Tibial artery (tissue), 4 donors: ENCODE measurements around the gene RNF220.

Experiments used
- DNase-seq, 2 donors: peaks; one replicate each; pipeline ENCODE4 v3.0.0-alpha.2; 2019
- H3K27ac ChIP-seq, 2 donors: fragments of 200-600 bp; sonication (generic) in 1 of 2; 1 replicate in 1 of 2; 2 replicates in 1 of 2; pipeline ENCODE4 v1.5.1; 2018 to 2019; ENCODE audit warnings: mild to moderate bottlenecking in 1 of 2
- H3K27me3 ChIP-seq, 2 donors: fragments of 200-600 bp; sonication (generic) in 1 of 2; one replicate each; pipeline versions ENCODE4 v1.5.1 to v1.6.0; 2016 to 2019
- H3K36me3 ChIP-seq, 3 donors: fragments of 200-600 bp; sonication (generic) in 2 of 3; one replicate each; pipeline ENCODE4 v1.5.1; 2016 to 2019; ENCODE audit warnings: mild to moderate bottlenecking in 2 of 3
- H3K4me1 ChIP-seq, 4 donors: fragments of 200-600 bp; sonication (generic) in 2 of 4; 1 replicate in 3 of 4; 2 replicates in 1 of 4; pipeline ENCODE4 v1.5.1; 2016 to 2019
- H3K4me3 ChIP-seq, 2 donors: fragments of 200-600 bp; sonication (generic) in 1 of 2; 1 replicate in 1 of 2; 2 replicates in 1 of 2; pipeline ENCODE4 v1.5.1; 2018 to 2019; ENCODE audit warnings: mild to moderate bottlenecking in 2 of 2
- H3K9me3 ChIP-seq, 3 donors: fragments of 200-600 bp; sonication (generic) in 1 of 3; one replicate each; pipeline ENCODE4 v1.5.1; 2016 to 2019
- CTCF ChIP-seq, 2 experiments: fragments of 200-600 bp in 1 of 2; fragments of 450-650 bp in 1 of 2; IDR thresholded peaks; one replicate each; pipeline ENCODE4 v1.5.1; 2017 to 2019; ENCODE audit warnings: antibody characterized with exemption in 2 of 2, mild to moderate bottlenecking in 1 of 2, moderate library complexity in 1 of 2
- intact Hi-C: fragments of 100-400 bp; cut with DNase I; formaldehyde crosslinking; loops from one replicate; pipeline ENCODE4 v1.15.0; 2023; ENCODE audit warnings: low total_unique reads

RNF220 gene

DNA sequence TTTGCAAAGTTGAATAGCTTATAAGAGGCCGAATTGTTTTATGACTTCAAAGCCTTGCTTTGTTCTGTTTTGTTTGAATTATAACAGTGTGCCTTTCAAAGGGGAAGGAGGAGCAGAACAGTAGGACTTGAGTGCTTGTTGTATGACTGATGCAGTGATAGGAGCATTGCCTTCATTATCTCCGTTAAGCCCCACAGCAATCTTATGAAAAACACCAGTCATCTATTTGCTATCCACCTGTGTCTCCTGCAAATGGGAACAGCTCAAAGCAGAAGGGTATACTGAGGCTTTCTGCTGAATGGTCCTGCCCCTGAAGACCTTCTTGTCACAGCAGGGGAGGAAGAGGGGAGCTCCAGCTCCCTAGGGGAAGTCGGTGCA is 127.5 kb downstream of the RNF220 start:
- H3K27ac ChIP-seq, result no peak overlapping the region
- intact Hi-C loops, result no loop called here

DNA sequence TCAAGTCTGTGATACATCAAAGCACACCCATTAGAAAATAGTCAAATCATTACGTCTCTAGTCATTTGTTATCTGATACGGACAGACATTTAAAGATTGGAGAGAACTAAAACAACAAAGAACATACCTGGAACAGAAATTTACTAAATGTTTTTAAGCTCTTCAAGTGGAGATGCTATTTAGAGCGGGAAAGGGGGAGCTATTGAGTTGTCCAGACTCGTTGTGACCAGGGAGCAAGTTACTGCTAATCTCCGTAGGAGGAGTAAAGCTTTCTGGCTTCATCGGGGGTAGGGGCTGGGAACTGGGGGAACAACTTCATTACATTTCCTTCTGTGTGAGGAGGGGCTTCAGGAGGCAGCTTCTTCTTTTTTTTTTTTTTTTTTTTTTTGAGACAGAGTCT is 129.7 kb downstream of the RNF220 start:
- H3K4me3 ChIP-seq, result no peak overlapping the region
- TF ChIP-seq CTCF (IDR thresholded peaks at IDR 0.05), result no peak
- H3K27ac ChIP-seq, result no peak overlapping the region
- peaks cover 0 to 16% of the 10 kb centered on the region in 2 donors for H3K27me3 ChIP-seq
- intact Hi-C loops, result no loop called here
- no peaks in the 10 kb centered on the region for H3K4me1 ChIP-seq
- no peaks in the 10 kb centered on the region for H3K9me3 ChIP-seq
- H3K36me3 ChIP-seq, result no peaks in the 10 kb centered on the region
- DNase-seq, result no peak

More for the DNA sequence above, 127.5 kb downstream of the RNF220 start:
- H3K9me3 ChIP-seq, result no peaks in the 10 kb centered on the region
- TF ChIP-seq CTCF (IDR thresholded peaks at IDR 0.05), result no peak
- no peak for DNase-seq
- H3K27me3 ChIP-seq, result peaks cover 0 to 10% of the 10 kb centered on the region in 2 donors
- no peaks in the 10 kb centered on the region for H3K36me3 ChIP-seq
- H3K4me3 ChIP-seq, result no peak overlapping the region
- no peaks in the 10 kb centered on the region for H3K4me1 ChIP-seq

GRCh38 chr1:44536357-44537209 is 131.5 kb downstream of the RNF220 start:
- Histone ChIP-seq H3K4me1 (no peaks in the 10 kb centered on the region), H3K27ac (no peak overlapping the region), H3K9me3 (no peaks in the 10 kb centered on the region), H3K27me3 (peaks cover 0 to 19% of the 10 kb centered on the region in 2 donors), H3K4me3 (no peak overlapping the region), H3K36me3 (no peaks in the 10 kb centered on the region)
- DNase-seq, result no peak
- intact Hi-C loops, result no loop called here
- no peak for TF ChIP-seq CTCF (IDR thresholded peaks at IDR 0.05)

DNA sequence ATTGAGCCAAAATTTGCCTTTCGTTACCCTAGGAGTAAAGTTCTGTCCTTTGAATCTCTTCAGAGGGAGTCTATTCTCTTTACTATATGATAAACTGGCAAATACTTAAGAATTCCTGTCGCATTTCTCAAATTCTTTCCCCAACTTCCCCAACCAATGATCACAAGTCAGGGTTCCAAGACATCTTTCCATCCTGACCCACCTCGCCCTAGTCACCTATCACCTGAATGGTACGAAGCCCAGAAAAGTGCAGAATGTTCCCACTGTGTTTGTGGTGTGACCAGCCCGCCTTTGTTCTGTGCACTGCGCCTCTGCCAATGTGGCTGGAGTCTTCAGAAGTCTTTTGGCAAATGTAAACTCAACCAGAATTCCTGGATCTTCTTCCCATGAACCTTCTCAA is 132.5 kb downstream of the RNF220 start:
- Histone ChIP-seq H3K4me3 (no peak overlapping the region), H3K36me3 (no peaks in the 10 kb centered on the region), H3K27ac (no peak overlapping the region), H3K4me1 (no peaks in the 10 kb centered on the region), H3K27me3 (peaks cover 0 to 25% of the 10 kb centered on the region in 2 donors), H3K9me3 (no peaks in the 10 kb centered on the region)
- TF ChIP-seq CTCF (IDR thresholded peaks at IDR 0.05), result no peak
- DNase-seq, result no peak
- intact Hi-C loops, result no loop called here

DNA sequence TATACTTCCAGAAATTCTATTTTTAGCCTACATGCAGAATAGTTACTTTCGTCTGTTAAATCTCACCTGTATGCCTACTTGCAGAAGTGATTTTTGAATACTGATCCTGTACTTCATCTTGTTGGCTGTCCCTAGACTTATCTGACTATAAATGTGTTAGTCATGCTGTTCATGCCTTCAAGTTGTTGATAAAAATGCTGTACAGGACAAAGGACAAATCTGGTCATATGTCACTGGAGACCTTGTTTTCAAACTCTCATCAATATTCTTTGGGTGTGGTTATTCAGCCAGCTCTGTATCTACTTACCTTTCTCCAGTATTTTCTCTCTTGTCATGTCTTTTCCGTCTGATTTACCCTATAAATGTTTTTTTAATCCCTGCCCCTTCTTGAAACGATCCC is 132.9 kb downstream of the RNF220 start:
- intact Hi-C loops, result no loop called here
- H3K27ac ChIP-seq, result no peak overlapping the region

More for the DNA sequence above, 132.9 kb downstream of the RNF220 start:
- H3K4me1 ChIP-seq, result no peaks in the 10 kb centered on the region
- no peaks in the 10 kb centered on the region for H3K9me3 ChIP-seq
- TF ChIP-seq CTCF (IDR thresholded peaks at IDR 0.05), result no peak
- H3K4me3 ChIP-seq, result no peak overlapping the region
- H3K36me3 ChIP-seq, result no peaks in the 10 kb centered on the region
- peaks cover 0 to 28% of the 10 kb centered on the region in 2 donors for H3K27me3 ChIP-seq
- no peak for DNase-seq
